GM19193 (cell line): ENCODE measurements around the gene TNFSF11.

Source experiments
- POLR2A ChIP-seq: IDR thresholded peaks from 4 replicates; pipeline ENCODE4 v1.6.1; 2011; ENCODE audit not compliant: insufficient read depth, insufficient read length; ENCODE audit errors: extremely low read depth

TNFSF11 gene

GRCh38 chr13:42574011-42574410 lies at the start of gene TNFSF11:
TSS of gene TNFSF11 (plus strand) at chr13:42574152. CDS start at chr13:42574304, 152 bp downstream.
- TF ChIP-seq POLR2A = no peak

GRCh38 chr13:42524487-42525034 lies 49.4 kb upstream of the TNFSF11 start:
- TF ChIP-seq POLR2A = no peak

- TF ChIP-seq POLR2A = no peak
Observed at GRCh38 chr13:42525035-42525504, 48.9 kb upstream of the TNFSF11 start.

- TF ChIP-seq POLR2A = no peak
Observed at GRCh38 chr13:42526276-42526675, 47.7 kb upstream of the TNFSF11 start.

GRCh38 chr13:42526804-42527203 lies 47.1 kb upstream of the TNFSF11 start:
- TF ChIP-seq POLR2A = no peak

GRCh38 chr13:42532561-42533335 lies 41.2 kb upstream of the TNFSF11 start:
- TF ChIP-seq POLR2A = no peak

- no peak for TF ChIP-seq POLR2A
Observed at GRCh38 chr13:42533336-42533591, 40.7 kb upstream of the TNFSF11 start.

DNA sequence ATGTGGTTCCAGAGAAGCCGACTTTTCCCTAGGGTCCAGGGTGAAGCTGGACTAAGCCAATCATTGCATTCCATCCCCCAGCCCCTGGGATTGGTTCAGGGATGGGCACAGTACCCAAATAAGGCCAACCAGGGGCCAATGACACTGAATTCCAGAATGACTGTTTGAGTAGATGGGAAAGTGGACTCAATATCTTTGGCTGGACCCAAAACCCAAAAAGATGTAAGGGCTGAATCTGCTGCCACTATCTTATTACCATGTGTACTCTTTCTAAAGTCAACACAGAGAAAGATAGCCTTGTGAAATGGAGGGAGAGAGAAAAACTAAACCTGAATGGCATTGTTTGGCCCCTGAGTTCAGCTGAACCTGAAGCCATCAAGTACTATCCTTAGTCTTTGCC lies 39.2 kb upstream of the TNFSF11 start:
- TF ChIP-seq POLR2A = no peak

- TF ChIP-seq POLR2A = no peak
Observed at GRCh38 chr13:42538996-42539395, 35.0 kb upstream of the TNFSF11 start.

- TF ChIP-seq POLR2A = no peak
Observed at GRCh38 chr13:42539670-42540069, 34.3 kb upstream of the TNFSF11 start.

- no peak for TF ChIP-seq POLR2A
Observed at GRCh38 chr13:42543215-42543797, 30.6 kb upstream of the TNFSF11 start.

- TF ChIP-seq POLR2A = no peak
Observed at GRCh38 chr13:42544246-42544926, 29.6 kb upstream of the TNFSF11 start.

DNA sequence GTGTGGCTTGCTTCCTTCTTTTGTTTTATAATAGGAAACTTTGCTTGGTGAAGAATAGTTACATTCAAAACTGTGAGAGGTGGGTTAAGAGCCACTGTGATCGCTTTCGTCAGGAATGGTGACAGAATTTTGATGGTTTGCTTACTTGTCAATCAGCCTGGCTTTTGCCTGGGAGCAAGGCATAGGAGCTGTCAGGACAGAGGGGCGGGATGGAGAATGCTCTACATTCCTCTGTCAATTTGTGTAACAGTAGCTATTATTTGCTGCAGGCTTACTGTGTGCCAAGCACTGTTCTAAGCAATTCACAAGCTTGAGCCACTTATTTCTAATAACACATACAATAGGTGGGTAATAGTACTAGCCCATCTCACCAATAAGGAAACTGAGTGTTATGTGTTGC lies 28.1 kb upstream of the TNFSF11 start:
- TF ChIP-seq POLR2A = no peak

DNA sequence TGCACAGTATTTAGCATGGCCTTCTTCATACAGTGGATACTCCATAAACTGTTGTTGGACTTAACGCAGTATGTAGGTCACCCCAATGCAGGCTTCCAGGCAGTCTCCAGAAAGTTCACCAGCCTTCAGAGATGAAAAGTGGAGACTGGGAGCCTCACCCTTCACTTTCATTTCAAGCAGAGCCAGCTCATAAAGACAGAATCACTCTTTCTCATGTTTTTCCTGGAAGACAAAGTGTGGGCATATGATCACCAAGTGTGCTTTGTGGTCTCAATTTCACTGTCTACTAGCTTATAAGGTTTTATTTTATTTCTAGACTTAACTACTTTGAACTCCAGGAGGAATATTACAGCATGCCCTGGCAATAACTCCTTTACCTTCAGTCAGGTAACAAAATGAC lies 26.3 kb upstream of the TNFSF11 start:
- TF ChIP-seq POLR2A = no peak

GRCh38 chr13:42548731-42549551 lies 25.0 kb upstream of the TNFSF11 start:
- no peak for TF ChIP-seq POLR2A
